ENCODE results near the gene DAAM2. TPM values are rescaled to one million over a fixed set of nuclear protein-coding genes. Genes with fewer than 3 reads are reported as not detected.

DAAM2 gene
- total and polyA plus RNA-seq, 2 of the 8 experiments (the other 6 are each of a cell fraction or from before 2014, with no cell fraction given): 1.5 to 2.9 TPM

DNA sequence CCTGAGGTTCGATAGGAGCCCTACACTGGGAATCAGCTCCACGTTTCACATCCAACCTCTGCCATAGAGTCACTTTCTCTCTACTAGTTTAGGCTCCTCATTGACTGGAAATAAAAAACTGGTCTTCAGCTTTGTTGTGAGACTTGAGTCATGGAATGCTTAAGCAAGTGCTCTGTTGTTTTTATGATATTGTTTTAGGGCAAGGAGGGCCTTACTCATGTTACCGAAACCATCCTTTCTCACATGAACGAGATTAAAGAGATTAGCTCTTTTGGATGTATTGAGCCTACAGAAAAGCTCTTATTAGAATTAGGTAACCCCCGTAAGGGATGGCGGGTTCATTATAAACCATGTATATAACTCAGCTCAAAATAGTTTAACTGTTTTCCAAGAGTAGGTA, 149.0 kb downstream of the DAAM2 start (continued):
- TF ChIP-seq, protein P1, sequence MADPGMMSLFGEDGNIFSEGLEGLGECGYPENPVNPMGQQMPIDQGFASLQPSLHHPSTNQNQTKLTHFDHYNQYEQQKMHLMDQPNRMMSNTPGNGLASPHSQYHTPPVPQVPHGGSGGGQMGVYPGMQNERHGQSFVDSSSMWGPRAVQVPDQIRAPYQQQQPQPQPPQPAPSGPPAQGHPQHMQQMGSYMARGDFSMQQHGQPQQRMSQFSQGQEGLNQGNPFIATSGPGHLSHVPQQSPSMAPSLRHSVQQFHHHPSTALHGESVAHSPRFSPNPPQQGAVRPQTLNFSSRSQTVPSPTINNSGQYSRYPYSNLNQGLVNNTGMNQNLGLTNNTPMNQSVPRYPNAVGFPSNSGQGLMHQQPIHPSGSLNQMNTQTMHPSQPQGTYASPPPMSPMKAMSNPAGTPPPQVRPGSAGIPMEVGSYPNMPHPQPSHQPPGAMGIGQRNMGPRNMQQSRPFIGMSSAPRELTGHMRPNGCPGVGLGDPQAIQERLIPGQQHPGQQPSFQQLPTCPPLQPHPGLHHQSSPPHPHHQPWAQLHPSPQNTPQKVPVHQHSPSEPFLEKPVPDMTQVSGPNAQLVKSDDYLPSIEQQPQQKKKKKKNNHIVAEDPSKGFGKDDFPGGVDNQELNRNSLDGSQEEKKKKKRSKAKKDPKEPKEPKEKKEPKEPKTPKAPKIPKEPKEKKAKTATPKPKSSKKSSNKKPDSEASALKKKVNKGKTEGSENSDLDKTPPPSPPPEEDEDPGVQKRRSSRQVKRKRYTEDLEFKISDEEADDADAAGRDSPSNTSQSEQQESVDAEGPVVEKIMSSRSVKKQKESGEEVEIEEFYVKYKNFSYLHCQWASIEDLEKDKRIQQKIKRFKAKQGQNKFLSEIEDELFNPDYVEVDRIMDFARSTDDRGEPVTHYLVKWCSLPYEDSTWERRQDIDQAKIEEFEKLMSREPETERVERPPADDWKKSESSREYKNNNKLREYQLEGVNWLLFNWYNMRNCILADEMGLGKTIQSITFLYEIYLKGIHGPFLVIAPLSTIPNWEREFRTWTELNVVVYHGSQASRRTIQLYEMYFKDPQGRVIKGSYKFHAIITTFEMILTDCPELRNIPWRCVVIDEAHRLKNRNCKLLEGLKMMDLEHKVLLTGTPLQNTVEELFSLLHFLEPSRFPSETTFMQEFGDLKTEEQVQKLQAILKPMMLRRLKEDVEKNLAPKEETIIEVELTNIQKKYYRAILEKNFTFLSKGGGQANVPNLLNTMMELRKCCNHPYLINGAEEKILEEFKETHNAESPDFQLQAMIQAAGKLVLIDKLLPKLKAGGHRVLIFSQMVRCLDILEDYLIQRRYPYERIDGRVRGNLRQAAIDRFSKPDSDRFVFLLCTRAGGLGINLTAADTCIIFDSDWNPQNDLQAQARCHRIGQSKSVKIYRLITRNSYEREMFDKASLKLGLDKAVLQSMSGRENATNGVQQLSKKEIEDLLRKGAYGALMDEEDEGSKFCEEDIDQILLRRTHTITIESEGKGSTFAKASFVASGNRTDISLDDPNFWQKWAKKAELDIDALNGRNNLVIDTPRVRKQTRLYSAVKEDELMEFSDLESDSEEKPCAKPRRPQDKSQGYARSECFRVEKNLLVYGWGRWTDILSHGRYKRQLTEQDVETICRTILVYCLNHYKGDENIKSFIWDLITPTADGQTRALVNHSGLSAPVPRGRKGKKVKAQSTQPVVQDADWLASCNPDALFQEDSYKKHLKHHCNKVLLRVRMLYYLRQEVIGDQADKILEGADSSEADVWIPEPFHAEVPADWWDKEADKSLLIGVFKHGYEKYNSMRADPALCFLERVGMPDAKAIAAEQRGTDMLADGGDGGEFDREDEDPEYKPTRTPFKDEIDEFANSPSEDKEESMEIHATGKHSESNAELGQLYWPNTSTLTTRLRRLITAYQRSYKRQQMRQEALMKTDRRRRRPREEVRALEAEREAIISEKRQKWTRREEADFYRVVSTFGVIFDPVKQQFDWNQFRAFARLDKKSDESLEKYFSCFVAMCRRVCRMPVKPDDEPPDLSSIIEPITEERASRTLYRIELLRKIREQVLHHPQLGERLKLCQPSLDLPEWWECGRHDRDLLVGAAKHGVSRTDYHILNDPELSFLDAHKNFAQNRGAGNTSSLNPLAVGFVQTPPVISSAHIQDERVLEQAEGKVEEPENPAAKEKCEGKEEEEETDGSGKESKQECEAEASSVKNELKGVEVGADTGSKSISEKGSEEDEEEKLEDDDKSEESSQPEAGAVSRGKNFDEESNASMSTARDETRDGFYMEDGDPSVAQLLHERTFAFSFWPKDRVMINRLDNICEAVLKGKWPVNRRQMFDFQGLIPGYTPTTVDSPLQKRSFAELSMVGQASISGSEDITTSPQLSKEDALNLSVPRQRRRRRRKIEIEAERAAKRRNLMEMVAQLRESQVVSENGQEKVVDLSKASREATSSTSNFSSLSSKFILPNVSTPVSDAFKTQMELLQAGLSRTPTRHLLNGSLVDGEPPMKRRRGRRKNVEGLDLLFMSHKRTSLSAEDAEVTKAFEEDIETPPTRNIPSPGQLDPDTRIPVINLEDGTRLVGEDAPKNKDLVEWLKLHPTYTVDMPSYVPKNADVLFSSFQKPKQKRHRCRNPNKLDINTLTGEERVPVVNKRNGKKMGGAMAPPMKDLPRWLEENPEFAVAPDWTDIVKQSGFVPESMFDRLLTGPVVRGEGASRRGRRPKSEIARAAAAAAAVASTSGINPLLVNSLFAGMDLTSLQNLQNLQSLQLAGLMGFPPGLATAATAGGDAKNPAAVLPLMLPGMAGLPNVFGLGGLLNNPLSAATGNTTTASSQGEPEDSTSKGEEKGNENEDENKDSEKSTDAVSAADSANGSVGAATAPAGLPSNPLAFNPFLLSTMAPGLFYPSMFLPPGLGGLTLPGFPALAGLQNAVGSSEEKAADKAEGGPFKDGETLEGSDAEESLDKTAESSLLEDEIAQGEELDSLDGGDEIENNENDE (IDR thresholded peaks at IDR 0.05; ENCODE audit: insufficient replicate concordance, low read length): no peak
- TF ChIP-seq POU5F1 (IDR thresholded peaks at IDR 0.05; ENCODE audit: low read depth, low read length) (no peak), BRCA1 (IDR thresholded peaks at IDR 0.05; ENCODE audit: low read depth, low read length) (no peak), JUN (IDR thresholded peaks at IDR 0.05; ENCODE audit: low read depth, low read length) (no peak), POLR2AphosphoS5 (IDR thresholded peaks at IDR 0.05; ENCODE audit: low read depth, low read length) (no peak), BCL11A (IDR thresholded peaks at IDR 0.05; ENCODE audit: low read depth in 2 of 2, low read length in 2 of 2) (no peak), KDM4A (IDR thresholded peaks at IDR 0.05; ENCODE audit: low read depth, low read length, severe bottlenecking) (no peak), RNF2 (IDR thresholded peaks at IDR 0.05; ENCODE audit: borderline replicate concordance, low read depth, low read length, missing control alignments, poor library complexity, severe bottlenecking) (no peak)
- TF ChIP-seq, protein P2, sequence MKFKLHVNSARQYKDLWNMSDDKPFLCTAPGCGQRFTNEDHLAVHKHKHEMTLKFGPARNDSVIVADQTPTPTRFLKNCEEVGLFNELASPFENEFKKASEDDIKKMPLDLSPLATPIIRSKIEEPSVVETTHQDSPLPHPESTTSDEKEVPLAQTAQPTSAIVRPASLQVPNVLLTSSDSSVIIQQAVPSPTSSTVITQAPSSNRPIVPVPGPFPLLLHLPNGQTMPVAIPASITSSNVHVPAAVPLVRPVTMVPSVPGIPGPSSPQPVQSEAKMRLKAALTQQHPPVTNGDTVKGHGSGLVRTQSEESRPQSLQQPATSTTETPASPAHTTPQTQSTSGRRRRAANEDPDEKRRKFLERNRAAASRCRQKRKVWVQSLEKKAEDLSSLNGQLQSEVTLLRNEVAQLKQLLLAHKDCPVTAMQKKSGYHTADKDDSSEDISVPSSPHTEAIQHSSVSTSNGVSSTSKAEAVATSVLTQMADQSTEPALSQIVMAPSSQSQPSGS (IDR thresholded peaks at IDR 0.05; ENCODE audit: low read length): no peak
